ENCODE measurements around the gene KIAA1217.

KIAA1217 gene

DNA sequence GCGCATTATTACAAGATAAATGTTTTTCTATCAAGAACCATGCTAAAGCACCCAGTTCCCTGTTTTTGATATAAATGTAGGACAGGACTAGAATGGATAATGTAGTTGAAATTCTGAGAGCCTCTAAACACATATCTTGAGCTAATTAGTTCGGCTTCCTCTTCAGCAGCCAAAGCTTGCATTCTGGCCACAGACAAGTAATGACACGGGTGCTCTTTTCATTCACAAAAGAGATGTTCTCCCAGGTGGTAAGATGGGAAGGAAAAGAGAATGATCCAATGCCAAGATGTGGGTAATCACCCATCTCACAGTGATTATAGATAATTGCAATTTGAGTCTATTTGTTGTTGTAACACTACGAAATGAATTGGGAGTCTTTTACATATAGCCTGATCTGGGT is 246.5 kb downstream of the KIAA1217 start:
- DNase-seq (ENCODE audit: insufficient read length, low spot score) (no peak), FAIRE-seq (no peak)
- TF ChIP-seq, protein P1, sequence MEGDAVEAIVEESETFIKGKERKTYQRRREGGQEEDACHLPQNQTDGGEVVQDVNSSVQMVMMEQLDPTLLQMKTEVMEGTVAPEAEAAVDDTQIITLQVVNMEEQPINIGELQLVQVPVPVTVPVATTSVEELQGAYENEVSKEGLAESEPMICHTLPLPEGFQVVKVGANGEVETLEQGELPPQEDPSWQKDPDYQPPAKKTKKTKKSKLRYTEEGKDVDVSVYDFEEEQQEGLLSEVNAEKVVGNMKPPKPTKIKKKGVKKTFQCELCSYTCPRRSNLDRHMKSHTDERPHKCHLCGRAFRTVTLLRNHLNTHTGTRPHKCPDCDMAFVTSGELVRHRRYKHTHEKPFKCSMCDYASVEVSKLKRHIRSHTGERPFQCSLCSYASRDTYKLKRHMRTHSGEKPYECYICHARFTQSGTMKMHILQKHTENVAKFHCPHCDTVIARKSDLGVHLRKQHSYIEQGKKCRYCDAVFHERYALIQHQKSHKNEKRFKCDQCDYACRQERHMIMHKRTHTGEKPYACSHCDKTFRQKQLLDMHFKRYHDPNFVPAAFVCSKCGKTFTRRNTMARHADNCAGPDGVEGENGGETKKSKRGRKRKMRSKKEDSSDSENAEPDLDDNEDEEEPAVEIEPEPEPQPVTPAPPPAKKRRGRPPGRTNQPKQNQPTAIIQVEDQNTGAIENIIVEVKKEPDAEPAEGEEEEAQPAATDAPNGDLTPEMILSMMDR (IDR thresholded peaks at IDR 0.05; ENCODE audit: insufficient read depth, missing control alignments) = no peak

DNA sequence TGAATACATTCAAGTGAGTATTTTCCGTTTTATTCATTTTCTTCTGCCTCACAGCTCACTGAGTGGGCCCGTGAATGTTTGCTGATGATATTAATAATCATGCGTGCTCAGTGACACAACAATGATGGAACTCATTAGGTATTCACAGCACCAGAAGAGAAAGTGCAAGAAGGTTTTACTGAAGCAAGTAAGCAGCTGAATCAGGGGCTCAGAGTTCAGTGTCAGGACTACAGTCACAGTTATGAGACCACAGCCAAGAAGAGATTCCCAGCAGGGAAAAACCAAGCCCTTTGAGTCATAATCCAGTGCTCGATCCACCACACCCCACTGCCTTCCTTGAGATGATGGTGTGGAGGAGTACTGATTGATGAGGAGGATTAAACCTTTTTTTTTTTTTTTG is 247.4 kb downstream of the KIAA1217 start:
- FAIRE-seq (no peak), DNase-seq (ENCODE audit: insufficient read length, low spot score) (no peak)
- TF ChIP-seq, protein P1 (IDR thresholded peaks at IDR 0.05; ENCODE audit: insufficient read depth, missing control alignments) = no peak

DNA sequence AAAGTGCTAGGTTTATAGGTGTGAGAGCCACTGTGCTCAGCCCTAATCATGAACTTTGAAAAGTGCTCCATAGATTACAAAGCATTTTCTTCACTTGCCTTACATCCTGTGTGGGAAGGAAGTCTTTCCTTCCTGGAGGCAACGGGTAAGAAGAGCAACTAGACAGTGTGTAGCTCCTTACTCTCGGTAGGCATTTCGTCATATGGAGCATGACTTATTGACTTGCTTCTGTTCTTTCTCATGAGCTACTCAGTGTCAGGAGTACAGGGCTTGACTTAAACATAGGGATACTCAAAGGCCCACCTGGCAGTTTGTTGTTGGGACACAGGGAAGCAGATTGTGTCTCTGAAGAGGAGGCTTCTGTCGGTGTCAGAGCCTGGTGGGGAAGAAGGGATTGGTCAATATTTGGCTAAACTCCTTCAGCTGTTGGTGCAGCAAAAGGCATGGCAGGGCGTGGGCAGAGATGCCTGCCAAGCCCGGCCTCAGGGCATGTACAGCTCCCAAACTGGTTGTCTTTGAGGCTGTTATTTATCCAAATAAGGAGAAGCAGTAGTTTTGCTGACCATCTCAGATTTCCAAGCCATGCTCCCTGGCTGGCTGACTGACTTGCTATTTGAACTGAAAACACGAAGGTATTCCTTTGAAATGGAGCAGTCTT is 248.9 kb downstream of the KIAA1217 start:
- FAIRE-seq (no peak), DNase-seq (ENCODE audit: insufficient read length, low spot score) (no peak)
- TF ChIP-seq, protein P1 (IDR thresholded peaks at IDR 0.05; ENCODE audit: insufficient read depth, missing control alignments) = no peak

DNA sequence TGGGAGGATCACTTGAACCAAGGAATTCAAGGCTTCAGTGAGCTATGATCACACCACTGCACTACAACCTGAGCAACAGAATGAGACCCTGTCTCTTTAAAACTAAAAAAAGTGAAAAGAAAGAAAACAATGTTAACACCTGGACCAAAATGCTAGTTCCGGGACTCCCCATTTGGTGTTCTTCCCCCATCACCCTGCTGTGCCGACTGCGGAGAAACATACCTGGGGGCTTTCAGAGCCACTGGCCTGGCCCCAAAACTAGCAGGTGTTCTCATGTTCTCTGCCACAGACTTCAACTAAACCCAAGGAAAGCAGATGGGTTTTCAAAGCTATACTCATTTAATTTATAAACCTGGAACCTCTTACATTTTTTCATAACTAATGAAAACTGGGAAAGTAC is 250.9 kb downstream of the KIAA1217 start:
- FAIRE-seq (no peak), DNase-seq (ENCODE audit: insufficient read length, low spot score) (no peak)
- TF ChIP-seq, protein P1 (IDR thresholded peaks at IDR 0.05; ENCODE audit: insufficient read depth, missing control alignments) = no peak

DNA sequence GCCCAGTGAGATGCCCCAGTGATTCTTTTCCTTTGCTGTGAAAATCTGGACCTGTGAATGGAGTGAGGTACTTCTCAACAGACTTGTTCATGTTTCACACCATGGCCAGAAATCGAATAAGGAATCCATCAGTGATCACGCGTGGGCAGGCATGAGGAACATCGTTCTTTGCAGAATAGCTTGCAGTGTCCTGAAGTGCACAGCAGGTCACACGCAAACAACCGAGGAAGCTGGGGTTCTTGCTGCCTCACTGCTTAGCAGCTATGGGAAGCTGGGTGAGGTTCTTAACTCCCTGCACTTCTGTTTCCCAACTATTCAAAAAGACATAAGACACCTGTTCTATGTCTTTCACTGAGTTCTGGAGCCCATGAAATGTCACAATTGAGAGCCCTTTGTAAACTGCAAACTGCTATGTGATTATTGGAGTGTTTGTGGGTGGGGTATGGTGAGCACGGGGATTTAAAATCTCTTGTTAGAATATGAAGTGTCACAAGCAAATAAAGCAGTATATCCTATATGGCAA is 253.4 kb downstream of the KIAA1217 start:
- TF ChIP-seq, protein P1 (IDR thresholded peaks at IDR 0.05; ENCODE audit: insufficient read depth, missing control alignments) = no peak
- DNase-seq (ENCODE audit: insufficient read length, low spot score) (no peak), FAIRE-seq (no peak)

DNA sequence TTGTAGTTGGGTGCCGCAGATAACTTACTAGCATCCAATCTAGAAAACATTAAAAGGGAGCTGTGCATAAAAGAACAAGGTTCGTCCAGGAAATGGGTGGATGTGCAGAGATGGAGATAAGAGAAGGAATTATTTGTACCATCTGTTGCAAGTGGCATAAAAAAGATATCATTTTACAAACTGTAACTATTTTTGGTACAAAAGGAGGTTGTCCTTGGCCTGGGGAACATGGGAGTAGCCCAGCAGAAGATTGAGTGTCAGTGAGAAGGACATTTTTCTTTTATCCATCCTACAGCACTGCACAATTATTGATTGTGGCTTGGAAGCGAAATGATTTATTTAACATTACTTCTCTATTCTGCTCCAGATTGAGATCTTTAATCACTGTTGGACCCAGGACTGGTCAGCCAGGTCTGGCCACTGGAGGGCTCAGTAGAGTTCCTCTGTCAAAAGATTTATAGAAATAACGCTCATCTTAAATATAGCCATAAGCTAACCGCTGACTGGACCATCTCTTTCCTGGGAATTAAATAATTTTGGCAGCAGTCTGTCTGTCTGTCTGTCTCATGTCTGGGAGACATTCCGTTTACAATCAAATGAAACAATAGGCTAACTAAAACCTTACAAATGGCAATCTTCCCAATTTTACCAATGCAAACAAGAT is 254.1 kb downstream of the KIAA1217 start:
- DNase-seq (ENCODE audit: insufficient read length, low spot score) (no peak), FAIRE-seq (no peak)
- TF ChIP-seq, protein P1 (IDR thresholded peaks at IDR 0.05; ENCODE audit: insufficient read depth, missing control alignments) = no peak
